ENCODE results near the gene PRX.

- TF ChIP-seq, protein P1, sequence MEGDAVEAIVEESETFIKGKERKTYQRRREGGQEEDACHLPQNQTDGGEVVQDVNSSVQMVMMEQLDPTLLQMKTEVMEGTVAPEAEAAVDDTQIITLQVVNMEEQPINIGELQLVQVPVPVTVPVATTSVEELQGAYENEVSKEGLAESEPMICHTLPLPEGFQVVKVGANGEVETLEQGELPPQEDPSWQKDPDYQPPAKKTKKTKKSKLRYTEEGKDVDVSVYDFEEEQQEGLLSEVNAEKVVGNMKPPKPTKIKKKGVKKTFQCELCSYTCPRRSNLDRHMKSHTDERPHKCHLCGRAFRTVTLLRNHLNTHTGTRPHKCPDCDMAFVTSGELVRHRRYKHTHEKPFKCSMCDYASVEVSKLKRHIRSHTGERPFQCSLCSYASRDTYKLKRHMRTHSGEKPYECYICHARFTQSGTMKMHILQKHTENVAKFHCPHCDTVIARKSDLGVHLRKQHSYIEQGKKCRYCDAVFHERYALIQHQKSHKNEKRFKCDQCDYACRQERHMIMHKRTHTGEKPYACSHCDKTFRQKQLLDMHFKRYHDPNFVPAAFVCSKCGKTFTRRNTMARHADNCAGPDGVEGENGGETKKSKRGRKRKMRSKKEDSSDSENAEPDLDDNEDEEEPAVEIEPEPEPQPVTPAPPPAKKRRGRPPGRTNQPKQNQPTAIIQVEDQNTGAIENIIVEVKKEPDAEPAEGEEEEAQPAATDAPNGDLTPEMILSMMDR (IDR thresholded peaks at IDR 0.05), result no peak
- TF ChIP-seq SIN3A (IDR thresholded peaks at IDR 0.05; ENCODE audit: borderline replicate concordance, insufficient read depth, low read depth, low read length), result no peak
- TF ChIP-seq, protein P2, sequence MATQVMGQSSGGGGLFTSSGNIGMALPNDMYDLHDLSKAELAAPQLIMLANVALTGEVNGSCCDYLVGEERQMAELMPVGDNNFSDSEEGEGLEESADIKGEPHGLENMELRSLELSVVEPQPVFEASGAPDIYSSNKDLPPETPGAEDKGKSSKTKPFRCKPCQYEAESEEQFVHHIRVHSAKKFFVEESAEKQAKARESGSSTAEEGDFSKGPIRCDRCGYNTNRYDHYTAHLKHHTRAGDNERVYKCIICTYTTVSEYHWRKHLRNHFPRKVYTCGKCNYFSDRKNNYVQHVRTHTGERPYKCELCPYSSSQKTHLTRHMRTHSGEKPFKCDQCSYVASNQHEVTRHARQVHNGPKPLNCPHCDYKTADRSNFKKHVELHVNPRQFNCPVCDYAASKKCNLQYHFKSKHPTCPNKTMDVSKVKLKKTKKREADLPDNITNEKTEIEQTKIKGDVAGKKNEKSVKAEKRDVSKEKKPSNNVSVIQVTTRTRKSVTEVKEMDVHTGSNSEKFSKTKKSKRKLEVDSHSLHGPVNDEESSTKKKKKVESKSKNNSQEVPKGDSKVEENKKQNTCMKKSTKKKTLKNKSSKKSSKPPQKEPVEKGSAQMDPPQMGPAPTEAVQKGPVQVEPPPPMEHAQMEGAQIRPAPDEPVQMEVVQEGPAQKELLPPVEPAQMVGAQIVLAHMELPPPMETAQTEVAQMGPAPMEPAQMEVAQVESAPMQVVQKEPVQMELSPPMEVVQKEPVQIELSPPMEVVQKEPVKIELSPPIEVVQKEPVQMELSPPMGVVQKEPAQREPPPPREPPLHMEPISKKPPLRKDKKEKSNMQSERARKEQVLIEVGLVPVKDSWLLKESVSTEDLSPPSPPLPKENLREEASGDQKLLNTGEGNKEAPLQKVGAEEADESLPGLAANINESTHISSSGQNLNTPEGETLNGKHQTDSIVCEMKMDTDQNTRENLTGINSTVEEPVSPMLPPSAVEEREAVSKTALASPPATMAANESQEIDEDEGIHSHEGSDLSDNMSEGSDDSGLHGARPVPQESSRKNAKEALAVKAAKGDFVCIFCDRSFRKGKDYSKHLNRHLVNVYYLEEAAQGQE (IDR thresholded peaks at IDR 0.05; ENCODE audit: insufficient read depth in 1 of 2, low read depth in 2 of 2, low read length in 1 of 2), result no peak
- no peak for TF ChIP-seq POLR2AphosphoS5 (IDR thresholded peaks at IDR 0.05; ENCODE audit: low read depth, low read length)
- no peak for TF ChIP-seq TCF7L2 (IDR thresholded peaks at IDR 0.05; ENCODE audit: low read depth, low read length)
These were observed 31.7 kb upstream of the PRX start for GRCh38 chr19:40444825-40445312.

Data from Panc1 (cell line).